NB4 (cell line): ENCODE measurements around the gene SH3BP4.

Experiments used
- DNase-seq: peaks from one replicate; pipeline ENCODE4 v3.0.0; 2010; ENCODE audit warnings: low read depth
- H3K4me3 ChIP-seq: one replicate; pipeline ENCODE4 v1.5.1; 2011; ENCODE audit warnings: mild to moderate bottlenecking, low read depth, low read length, moderate library complexity
- CTCF ChIP-seq: IDR thresholded peaks from one replicate; pipeline ENCODE4 v1.5.1; 2012; ENCODE audit warnings: low read depth, low read length
- MAX ChIP-seq: IDR thresholded peaks from 2 replicates; pipeline ENCODE4 v1.6.1; 2011; ENCODE audit warnings: low read depth, low read length
- MYC ChIP-seq: IDR thresholded peaks from 2 replicates; pipeline ENCODE4 v1.6.1; 2011; ENCODE audit warnings: low read depth, low read length
- POLR2A ChIP-seq: IDR thresholded peaks from 2 replicates; pipeline ENCODE4 v1.6.1; 2011; ENCODE audit warnings: mild to moderate bottlenecking; ENCODE audit not compliant: insufficient read length; ENCODE audit errors: extremely low read depth

Gene SH3BP4

GRCh38 chr2:235048549-235048948 is 96.7 kb downstream of the SH3BP4 start:
- no peak overlapping the region for H3K4me3 ChIP-seq
- TF ChIP-seq CTCF = no peak
- TF ChIP-seq MAX = no peak
- no peak for TF ChIP-seq POLR2A
- no peak for TF ChIP-seq MYC
- no peak for DNase-seq

DNA sequence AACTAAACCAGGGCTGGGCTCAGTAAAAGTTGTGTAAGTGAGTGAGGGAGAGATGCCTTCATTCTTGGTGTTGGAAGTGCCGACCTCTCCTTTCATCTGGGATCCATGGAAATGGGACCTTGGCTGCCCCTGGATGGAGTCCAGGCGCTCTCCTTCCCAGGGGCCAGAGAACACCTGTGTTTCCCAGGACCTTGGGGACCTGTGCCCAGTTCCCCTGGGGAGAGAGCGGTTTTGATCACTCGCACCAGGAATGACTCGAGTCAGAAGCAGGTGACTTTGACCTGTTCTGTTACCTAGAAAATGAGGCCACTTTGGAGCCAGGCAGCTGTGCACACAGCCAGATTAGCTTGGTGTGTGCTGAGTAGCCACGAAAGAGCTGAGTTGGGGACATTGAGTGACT is 97.3 kb downstream of the SH3BP4 start:
- no peak for TF ChIP-seq POLR2A
- H3K4me3 ChIP-seq = no peak overlapping the region
- DNase-seq = no peak

- DNase-seq = no peak
- H3K4me3 ChIP-seq = no peak overlapping the region
- no peak for TF ChIP-seq CTCF
- no peak for TF ChIP-seq MYC
- TF ChIP-seq MAX = no peak
- no peak for TF ChIP-seq POLR2A
Measured at GRCh38 chr2:235049719-235050118, 97.9 kb downstream of the SH3BP4 start.

GRCh38 chr2:235050980-235051351 is 99.1 kb downstream of the SH3BP4 start:
- peak; percentile 54 for DNase-seq
- H3K4me3 ChIP-seq = no peak overlapping the region

DNA sequence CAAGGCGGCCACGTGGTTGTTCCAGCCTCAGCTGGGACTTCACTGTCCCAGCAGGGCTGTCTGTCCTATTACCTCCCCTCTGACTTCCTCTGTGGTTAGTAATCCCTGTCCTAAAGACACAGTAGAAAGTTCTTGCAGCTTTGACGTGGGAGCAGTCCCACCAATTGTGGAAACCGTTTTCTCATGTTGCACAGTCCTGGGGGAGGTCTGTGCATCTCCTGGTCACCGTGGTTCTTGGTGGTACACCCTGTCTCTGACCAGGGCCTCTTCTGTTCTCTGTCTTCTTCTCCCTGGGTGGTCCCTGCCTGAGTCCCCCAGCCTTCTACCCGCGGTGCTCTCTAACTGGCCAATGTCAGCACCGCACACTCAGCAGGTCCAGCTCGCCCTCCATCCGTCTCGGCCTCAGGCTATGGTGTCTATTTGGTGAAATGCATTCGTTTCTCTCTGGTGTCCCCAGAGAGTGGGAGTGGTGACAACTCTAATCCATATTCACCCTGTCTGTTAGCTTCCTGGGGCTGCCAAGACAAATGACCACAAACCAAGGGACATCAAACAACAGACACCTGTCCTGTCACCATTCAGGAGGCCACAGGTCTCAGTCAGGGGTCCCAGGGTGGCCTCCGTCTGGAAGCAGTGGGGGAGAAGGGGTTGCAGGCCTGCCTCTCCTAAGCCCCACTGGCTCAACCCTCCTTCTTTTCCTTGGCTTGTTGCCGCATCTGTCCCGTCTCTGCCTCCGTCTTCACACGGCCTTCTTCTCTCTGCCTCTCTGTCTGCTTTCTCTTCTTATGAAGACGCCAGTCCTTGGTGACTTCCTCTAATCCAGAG is 99.8 kb downstream of the SH3BP4 start:
- TF ChIP-seq CTCF (no peak), MAX (no peak), POLR2A (no peak), MYC (no peak)
- H3K4me3 ChIP-seq = no peak overlapping the region
- DNase-seq = no peak

More at GRCh38 chr2:235050980-235051351, 99.1 kb downstream of the SH3BP4 start:
- no peak for TF ChIP-seq POLR2A
- no peak for TF ChIP-seq MAX
- TF ChIP-seq MYC = no peak
- no peak for TF ChIP-seq CTCF

DNA sequence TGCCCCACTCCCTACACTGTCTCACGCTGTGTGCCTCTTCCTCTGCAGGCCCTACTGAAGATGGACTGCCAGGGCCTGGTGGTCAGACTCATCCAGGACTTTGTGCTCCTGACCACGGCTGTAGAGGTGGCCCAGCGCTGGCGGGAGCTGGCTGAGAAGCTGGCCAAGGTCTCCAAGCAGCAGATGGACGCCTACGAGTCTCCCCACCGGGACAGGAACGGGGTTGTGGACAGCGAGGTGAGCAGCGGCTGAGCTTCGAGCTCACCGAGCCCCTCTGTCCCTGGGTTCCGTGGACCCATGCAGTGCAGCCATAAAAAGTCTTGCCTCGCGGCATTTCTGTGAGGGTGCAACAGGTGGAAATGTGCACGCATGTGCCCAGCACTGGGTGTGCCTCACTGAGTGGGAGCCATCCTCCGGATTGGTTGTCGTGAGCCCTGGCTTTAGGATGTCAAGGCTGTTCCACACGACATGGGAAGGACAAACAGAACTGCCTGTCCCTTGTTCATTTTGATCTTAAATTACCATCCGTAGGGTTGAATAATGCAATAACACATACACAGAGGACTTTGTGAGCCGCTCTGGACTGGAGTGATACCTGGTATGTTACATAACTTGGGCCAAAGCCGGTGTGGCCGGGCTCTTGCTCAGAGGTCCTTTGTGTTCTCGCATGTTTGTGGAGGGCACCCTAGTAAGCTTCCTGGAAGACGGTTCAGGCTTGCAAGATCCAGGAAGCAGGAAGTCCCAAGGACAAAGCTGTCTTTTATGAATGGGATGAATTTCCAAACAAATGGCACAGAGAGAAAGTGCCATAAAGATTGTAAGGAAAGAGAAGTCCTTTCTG is 100.9 kb downstream of the SH3BP4 start:
- DNase-seq = no peak

More for the DNA sequence above, 100.9 kb downstream of the SH3BP4 start:
- TF ChIP-seq POLR2A (no peak), MYC (no peak), MAX (no peak), CTCF (no peak)
- H3K4me3 ChIP-seq = no peak overlapping the region
